B cell (primary cell): ENCODE data around the gene ADRA1B. TPM values are rescaled to one million over a fixed set of nuclear protein-coding genes. Genes with fewer than 3 reads are reported as not detected.

Experiments
- ATAC-seq: fragments of 200-7000 bp; cut with Tn5 transposase; one replicate; pipeline ENCODE4 v1.10.0; 2021; ENCODE audit warnings: low read depth, mild to moderate bottlenecking, moderate number of reproducible peaks, moderate library complexity
- CTCF ChIA-PET: fragments of 350-600 bp; sonication (Branson Sonifier 250); formaldehyde crosslinking; loops from one replicate; lab custom pipeline; 2021; ENCODE audit warnings: antibody characterized with exemption, inconsistent platforms; lab: Charles Lee
- POLR2A ChIA-PET: fragments of 350-600 bp; sonication (Branson Sonifier 250); formaldehyde crosslinking; loops from one replicate; lab custom pipeline; 2021; ENCODE audit warnings: antibody characterized with exemption; lab: Charles Lee
- DNase-seq: peaks from one replicate; pipeline ENCODE4 v3.0.0; 2013
- H2AFZ ChIP-seq: 2 replicates; pipeline ENCODE4 v1.6.1; 2012; ENCODE audit warnings: mild to moderate bottlenecking, low read depth, low read length; ENCODE audit not compliant: insufficient read depth, poor library complexity, severe bottlenecking
- H3K27ac ChIP-seq, 2 donors: 1 replicate in 1 of 2; 2 replicates in 1 of 2; pipeline ENCODE4 v1.5.1; 2012 to 2013; ENCODE audit warnings: low read length in 2 of 2, mild to moderate bottlenecking in 2 of 2, moderate library complexity in 1 of 2
- H3K27me3 ChIP-seq, 4 experiments: fragments of 200-600 bp in 1 of 4; sonication (generic) in 1 of 4; replicated peaks in 1 of 4; 1 replicate in 2 of 4; 2 replicates in 2 of 4; pipeline versions ENCODE4 v1.6.1 to v1.7.0; 2013 to 2016; ENCODE audit warnings: low read length in 3 of 4, mild to moderate bottlenecking in 2 of 4, mixed read lengths in 1 of 4, moderate library complexity in 1 of 4; ENCODE audit not compliant: insufficient read depth in 4 of 4, control insufficient read depth in 3 of 4; ENCODE audit errors: control extremely low read depth in 1 of 4
- H3K36me3 ChIP-seq, 2 experiments: replicated peaks in 1 of 2; 1 replicate in 1 of 2; 2 replicates in 1 of 2; pipeline versions ENCODE4 v1.6.1 to v1.7.1; 2013; ENCODE audit warnings: low read length in 1 of 2; ENCODE audit not compliant: insufficient read depth in 2 of 2, control insufficient read depth in 1 of 2; ENCODE audit errors: control extremely low read depth in 1 of 2, extremely low read depth in 1 of 2
- H3K4me1 ChIP-seq, 2 donors: fragments of 200-600 bp in 1 of 2; sonication (generic) in 1 of 2; 1 replicate in 1 of 2; 2 replicates in 1 of 2; pipeline versions ENCODE4 v1.5.1 to v1.6.1; 2013 to 2017; ENCODE audit warnings: low read length in 2 of 2; ENCODE audit not compliant: control insufficient read depth in 2 of 2, insufficient read depth in 2 of 2
- H3K4me2 ChIP-seq: replicated peaks from 2 replicates; pipeline ENCODE3; 2012; ENCODE audit warnings: mild to moderate bottlenecking, low read depth, low read length; ENCODE audit not compliant: poor library complexity, severe bottlenecking
- H3K4me3 ChIP-seq, 5 experiments: fragments of 200-600 bp in 1 of 5; sonication (generic) in 1 of 5; 1 replicate in 3 of 5; 2 replicates in 2 of 5; pipeline versions ENCODE4 v1.5.1 to v1.7.0; 2011 to 2016; ENCODE audit warnings: low read length in 4 of 5, mild to moderate bottlenecking in 4 of 5, low read depth in 2 of 5, control low read depth in 1 of 5, moderate library complexity in 1 of 5; ENCODE audit not compliant: insufficient read depth in 1 of 5; ENCODE audit errors: control extremely low read depth in 1 of 5, extremely low read depth in 1 of 5
- H3K79me2 ChIP-seq: fragments of 200-600 bp; sonication (generic); one replicate; pipeline ENCODE4 v1.6.0; 2016; ENCODE audit warnings: low read length; ENCODE audit not compliant: control insufficient read depth, insufficient read depth
- H3K9ac ChIP-seq: fragments of 200-600 bp; sonication (generic); 2 replicates; pipeline ENCODE4 v1.6.1; 2017; ENCODE audit warnings: mild to moderate bottlenecking, low read length, moderate library complexity
- H3K9me3 ChIP-seq, 3 donors: one replicate each; pipeline versions ENCODE4 v1.6.1 to v1.7.1; 2013; ENCODE audit warnings: low read length in 2 of 3; ENCODE audit not compliant: control insufficient read depth in 2 of 3, insufficient read depth in 1 of 3; ENCODE audit errors: control extremely low read depth in 1 of 3
- H4K20me1 ChIP-seq: 2 replicates; pipeline ENCODE4 v1.6.0; 2012; ENCODE audit warnings: mild to moderate bottlenecking, low read length; ENCODE audit not compliant: insufficient read depth, control insufficient read depth, poor library complexity, severe bottlenecking
- H3K27ac Mint-ChIP-seq: one replicate; pipeline ENCODE4 v1.8.0; 2021; ENCODE audit warnings: mixed read lengths
- H3K27me3 Mint-ChIP-seq: one replicate; pipeline ENCODE4 v1.8.0; 2021; ENCODE audit warnings: mixed read lengths
- H3K4me1 Mint-ChIP-seq: one replicate; pipeline ENCODE4 v1.8.0; 2021; ENCODE audit warnings: mixed read lengths
- H3K4me3 Mint-ChIP-seq: one replicate; pipeline ENCODE4 v1.8.0; 2021; ENCODE audit warnings: mixed read lengths
- H3K9me3 Mint-ChIP-seq: one replicate; pipeline ENCODE4 v1.8.0; 2022; ENCODE audit warnings: mixed read lengths; ENCODE audit not compliant: insufficient read depth
- CTCF ChIP-seq: fragments of 200-600 bp; IDR thresholded peaks from one replicate; pipeline ENCODE4 v1.8.0; 2022; ENCODE audit warnings: antibody characterized with exemption, mild to moderate bottlenecking
- EZH2 ChIP-seq: IDR thresholded peaks from 2 replicates; pipeline ENCODE4 v1.6.1; 2012; ENCODE audit warnings: borderline replicate concordance, low read depth, mild to moderate bottlenecking, moderate library complexity, low read length; ENCODE audit not compliant: insufficient read depth, poor library complexity, severe bottlenecking
- WGBS: methylation state at CpG from one replicate; pipeline ENCODE4 v1.1.5; 2013; ENCODE audit warnings: missing lambda C conversion rate; ENCODE audit not compliant: insufficient coverage; 5-methylcytosine and 5-hydroxymethylcytosine counted together
- intact Hi-C: fragments of 100-400 bp; cut with micrococcal nuclease; formaldehyde crosslinking; loops from one replicate; pipeline ENCODE4 v1.10.0; 2022
- polyA plus RNA-seq: library from polyadenylated mRNA; depleted of rRNA; stranded (reverse); fragments of >200 nt; gene quantifications from 2 replicates; pipeline ENCODE4 v1.2.3, GENCODE V29; 2012
- total RNA-seq, 2 donors: library from RNA; stranded (reverse); fragments of 120-200 nt in 1 of 2; gene quantifications; 1 replicate in 1 of 2; 2 replicates in 1 of 2; pipeline versions ENCODE4 v1.2.3 to v1.2.4, GENCODE V29; 2013 to 2022

The ADRA1B gene
- total and polyA plus RNA-seq, 2 donors (not counting 1 experiment from before 2014, with no cell fraction given): 0.04 TPM; not detected in 1

- Histone ChIP-seq H3K27me3 (peaks cover 0 to 26% (median 15%) of the 10 kb centered on the region in 4 experiments), H4K20me1 (no peaks in the 10 kb centered on the region), H3K9me3 (no peaks in the 10 kb centered on the region), H3K79me2 (no peaks in the 10 kb centered on the region), H3K4me3 (no peak overlapping the region), H3K36me3 (no peaks in the 10 kb centered on the region), H2AFZ (no peak overlapping the region), H3K9ac (no peak overlapping the region), H3K27ac (no peak overlapping the region), H3K4me1 (peaks cover 10 to 15% of the 10 kb centered on the region in 2 donors), H3K4me2 (no peak overlapping the region)
- Mint-ChIP-seq H3K27ac (no peak overlapping the region), H3K9me3 (no peaks in the 10 kb centered on the region), H3K27me3 (peaks cover 50% of the 10 kb centered on the region), H3K4me3 (no peak overlapping the region), H3K4me1 (peaks cover 16% of the 10 kb centered on the region)
- ChIA-PET CTCF (interaction anchor here (1.4 to 8.8 kb wide), 4 partner anchors 582 to 757 kb away, joined by 5 to 60 read pairs (median 5); no protein-coding TSS in a partner anchor), POLR2A (no interaction called here)
- DNase-seq (no peak), ATAC-seq (no peak)
- intact Hi-C loops: loop anchor here (10.0 kb wide), 1 partner anchor 759 kb away; no protein-coding TSS in a partner anchor
- TF ChIP-seq CTCF: no peak
Observed at GRCh38 chr5:159913501-159913900, 2.8 kb upstream of the ADRA1B start.

- no peak for TF ChIP-seq EZH2
- TF ChIP-seq CTCF: no peak
- DNase-seq: peak; percentile 6
- no peaks in the 10 kb centered on the region for H3K36me3 ChIP-seq
- intact Hi-C loops: loop anchor here (1.0 to 10.0 kb wide), 6 partner anchors 70 to 762 kb away; partner anchors contain the start of gene IL12B
- Mint-ChIP-seq H3K27me3 (peaks cover 49% of the 10 kb centered on the region), H3K9me3 (no peaks in the 10 kb centered on the region), H3K27ac (no peak overlapping the region), H3K4me1 (peaks cover 16% of the 10 kb centered on the region), H3K4me3 (peak overlapping the region; percentile 77)
- no peaks in the 10 kb centered on the region for H3K9me3 ChIP-seq
- peak overlapping the region; percentile 80 for H3K4me2 ChIP-seq
- WGBS: 90% methylated on average over 36 of the region's 36 CpGs
- peak overlapping the region; percentile 45 for H3K9ac ChIP-seq
- no peak overlapping the region for H3K27ac ChIP-seq
- POLR2A ChIA-PET: no interaction called here
- ATAC-seq: no peak
- H3K4me1 ChIP-seq: peaks cover 10 to 15% of the 10 kb centered on the region in 2 donors
- H3K4me3 ChIP-seq: peak overlapping the region in 1 of 5 experiments; percentile 36
- H3K79me2 ChIP-seq: no peaks in the 10 kb centered on the region
- no peaks in the 10 kb centered on the region for H4K20me1 ChIP-seq
- H3K27me3 ChIP-seq: peaks cover 0 to 43% (median 19%) of the 10 kb centered on the region in 4 experiments
- peak overlapping the region; percentile 54 for H2AFZ ChIP-seq
- CTCF ChIA-PET: interaction anchor here (0.7 to 8.8 kb wide), 12 partner anchors 8 to 1958 kb away, joined by 3 to 60 read pairs (median 3); no protein-coding TSS in a partner anchor
Observed at GRCh38 chr5:159916841-159917761, 819 bp downstream of the ADRA1B start.
